RWPE1 (cell line): ENCODE results near the gene PXDN.

ENCODE experiments used
- CTCF ChIA-PET: fragments of 350-600 bp; sonication (Branson Sonifier 250); formaldehyde crosslinking; extraction: SDS; loops from one replicate; lab custom pipeline; 2021; lab: Yijun Ruan, JAX
- POLR2A ChIA-PET: fragments of 400-600 bp; formaldehyde crosslinking; extraction: SDS; loops from one replicate; lab custom pipeline; 2020; ENCODE audit warnings: antibody characterized with exemption; ENCODE audit not compliant: low non-redundant PET; lab: Yijun Ruan, JAX
- DNase-seq: peaks from one replicate; pipeline ENCODE4 v3.0.0; 2012; ENCODE audit warnings: low spot score
- H3K27ac ChIP-seq: fragments of 450-650 bp; 2 replicates; pipeline ENCODE4 v1.5.1; 2017
- CTCF ChIP-seq: fragments of 450-650 bp; conservative IDR thresholded peaks from 2 replicates; pipeline ENCODE4 v1.5.1; 2017; ENCODE audit warnings: low read depth, mild to moderate bottlenecking

Gene PXDN

GRCh38 chr2:1742681-1743395, 1.5 kb downstream of the PXDN start:
- peak; percentile 90 for DNase-seq
- ChIA-PET CTCF (interaction anchor here (0.5 to 1.8 kb wide), 6 partner anchors 25 to 79 kb away, joined by 3 to 8 read pairs (median 3); no protein-coding TSS in a partner anchor), POLR2A (no interaction called here)
- peak overlapping the region; percentile 98 for H3K27ac ChIP-seq
- peak; percentile 75 for TF ChIP-seq CTCF

DNA sequence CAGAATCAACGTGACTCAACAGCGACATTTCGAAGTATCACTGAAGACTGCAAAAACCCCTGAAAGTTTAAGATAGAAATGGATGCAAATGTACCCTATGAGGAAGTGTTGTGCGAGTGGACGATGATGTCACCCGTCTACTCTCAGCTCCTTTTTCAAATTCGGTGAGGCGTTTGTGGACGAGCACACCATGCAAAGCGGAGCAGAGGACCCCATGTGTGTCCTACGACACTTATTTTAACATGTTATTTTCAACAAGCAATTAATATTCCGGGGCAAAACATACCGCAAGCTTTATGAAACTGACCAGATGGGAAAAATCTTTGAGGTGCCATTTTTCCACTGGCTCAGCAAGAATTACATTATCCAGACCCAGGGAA, 2.0 kb downstream of the PXDN start:
- H3K27ac ChIP-seq = peak overlapping the region; percentile 98
- no peak for DNase-seq
- no peak for TF ChIP-seq CTCF
- ChIA-PET POLR2A (no interaction called here), CTCF (interaction anchor here (0.5 to 1.8 kb wide), 6 partner anchors 26 to 79 kb away, joined by 3 to 8 read pairs (median 3); no protein-coding TSS in a partner anchor)

DNA sequence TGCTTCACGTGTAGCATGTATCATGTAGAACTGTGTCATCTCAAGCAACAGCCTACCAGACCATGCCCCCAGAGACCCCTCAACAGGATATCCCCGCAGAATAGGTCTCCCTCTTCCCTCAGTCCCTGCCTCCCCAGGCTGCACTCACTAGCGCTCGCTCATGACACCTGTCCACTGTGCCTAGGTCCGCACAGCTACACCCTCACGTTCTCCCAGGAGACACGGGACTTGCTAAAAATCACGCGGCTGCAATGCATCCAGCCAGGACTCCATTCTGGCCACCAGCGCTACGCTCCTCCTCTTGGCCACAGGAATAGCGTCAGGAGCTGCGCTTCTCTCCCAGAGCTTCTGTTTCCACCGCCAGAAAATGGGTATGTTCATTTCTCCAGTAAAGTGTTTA, 2.5 kb downstream of the PXDN start:
- POLR2A ChIA-PET = no interaction called here
- H3K27ac ChIP-seq = peak overlapping the region; percentile 98
- no peak for TF ChIP-seq CTCF
- no peak for DNase-seq
- CTCF ChIA-PET = interaction anchor here (0.7 to 1.8 kb wide), 3 partner anchors 9 to 66 kb away, joined by 3 to 8 read pairs (median 4); no protein-coding TSS in a partner anchor

GRCh38 chr2:1740716-1741589, 3.4 kb downstream of the PXDN start:
- no peak for DNase-seq
- ChIA-PET CTCF (interaction anchor here (0.6 to 1.8 kb wide), 4 partner anchors 10 to 65 kb away, joined by 4 to 12 read pairs (median 6); no protein-coding TSS in a partner anchor), POLR2A (no interaction called here)
- H3K27ac ChIP-seq = peak overlapping the region; percentile 52
- TF ChIP-seq CTCF = no peak

GRCh38 chr2:1739961-1740715, 4.2 kb downstream of the PXDN start:
- peak overlapping the region; percentile 52 for H3K27ac ChIP-seq
- ChIA-PET POLR2A (no interaction called here), CTCF (interaction anchor here (1.1 to 1.2 kb wide), 2 partner anchors 10 to 64 kb away, joined by 3 to 6 read pairs; no protein-coding TSS in a partner anchor)
- TF ChIP-seq CTCF = no peak
- no peak for DNase-seq
